Breast epithelium (tissue), 3 donors: ENCODE results near the gene KCNJ6.

Experiments used
- POLR2A ChIP-seq: fragments of 450-650 bp; IDR thresholded peaks from one replicate; pipeline ENCODE4 v1.6.1; 2016; ENCODE audit warnings: antibody characterized with exemption, mild to moderate bottlenecking, moderate library complexity
- TF ChIP-seq, protein P1 (sequence below), 3 donors: fragments of 450-650 bp; IDR thresholded peaks; one replicate each; pipeline ENCODE4 v1.5.1; 2016 to 2017; ENCODE audit warnings: antibody characterized with exemption in 3 of 3, mild to moderate bottlenecking in 3 of 3, moderate library complexity in 3 of 3

DNA sequence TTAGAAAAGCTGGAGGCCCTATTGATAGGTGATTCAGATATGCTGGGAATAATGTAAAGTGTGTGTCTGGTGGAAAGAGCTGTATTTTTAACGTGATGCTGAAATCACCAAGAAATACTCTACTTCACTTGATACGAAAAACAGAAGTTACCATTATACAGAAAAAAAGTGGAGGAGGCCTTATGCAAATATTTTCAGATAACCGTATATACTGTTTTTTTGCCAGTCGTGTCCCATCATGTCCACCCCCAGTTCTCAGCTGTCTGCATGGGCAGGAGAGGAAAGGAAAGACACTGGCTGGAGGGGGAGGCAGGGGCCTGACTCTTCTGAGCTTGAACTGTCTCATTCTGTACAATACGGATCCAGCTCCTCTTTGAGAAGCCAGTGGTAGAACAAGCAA, 51.1 kb downstream of the KCNJ6 start:
- TF ChIP-seq, protein P1, sequence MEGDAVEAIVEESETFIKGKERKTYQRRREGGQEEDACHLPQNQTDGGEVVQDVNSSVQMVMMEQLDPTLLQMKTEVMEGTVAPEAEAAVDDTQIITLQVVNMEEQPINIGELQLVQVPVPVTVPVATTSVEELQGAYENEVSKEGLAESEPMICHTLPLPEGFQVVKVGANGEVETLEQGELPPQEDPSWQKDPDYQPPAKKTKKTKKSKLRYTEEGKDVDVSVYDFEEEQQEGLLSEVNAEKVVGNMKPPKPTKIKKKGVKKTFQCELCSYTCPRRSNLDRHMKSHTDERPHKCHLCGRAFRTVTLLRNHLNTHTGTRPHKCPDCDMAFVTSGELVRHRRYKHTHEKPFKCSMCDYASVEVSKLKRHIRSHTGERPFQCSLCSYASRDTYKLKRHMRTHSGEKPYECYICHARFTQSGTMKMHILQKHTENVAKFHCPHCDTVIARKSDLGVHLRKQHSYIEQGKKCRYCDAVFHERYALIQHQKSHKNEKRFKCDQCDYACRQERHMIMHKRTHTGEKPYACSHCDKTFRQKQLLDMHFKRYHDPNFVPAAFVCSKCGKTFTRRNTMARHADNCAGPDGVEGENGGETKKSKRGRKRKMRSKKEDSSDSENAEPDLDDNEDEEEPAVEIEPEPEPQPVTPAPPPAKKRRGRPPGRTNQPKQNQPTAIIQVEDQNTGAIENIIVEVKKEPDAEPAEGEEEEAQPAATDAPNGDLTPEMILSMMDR (IDR thresholded peaks at IDR 0.05), result no peak
- TF ChIP-seq POLR2A, result no peak
